IMR-90 (cell line): ENCODE measurements around the gene TPP1. TPM values are rescaled to one million over a fixed set of nuclear protein-coding genes. Genes with fewer than 3 reads are reported as not detected.

Experiments used
- ATAC-seq: fragments of 200-7000 bp; cut with Tn5 transposase; 2 replicates; pipeline ENCODE4 v1.9.1; 2020; ENCODE audit warnings: low read depth, mild to moderate bottlenecking, moderate library complexity
- BruUV-seq: library from RNA; stranded (reverse); fragments of 400-500 nt; replicated peaks from 2 replicates; lab custom pipeline; 2021; lab: Mats Ljungman, UMichigan
- CTCF ChIA-PET: fragments of 300-600 bp; formaldehyde crosslinking; extraction: SDS; loops from one replicate; lab custom pipeline; 2021; ENCODE audit warnings: antibody characterized with exemption; lab: Yijun Ruan, JAX
- POLR2A ChIA-PET: fragments of 300-600 bp; sonication (Branson Sonifier 250); formaldehyde crosslinking; loops from one replicate; lab custom pipeline; 2022; ENCODE audit warnings: antibody characterized with exemption; ENCODE audit not compliant: unreplicated experiment; lab: Charles Lee
- DNase-seq: peaks from one replicate; pipeline ENCODE4 v3.0.0; 2013
- H2AFZ ChIP-seq: replicated peaks from 2 replicates; pipeline ENCODE3; 2013; ENCODE audit warnings: low read length, mild to moderate bottlenecking; ENCODE audit not compliant: poor library complexity
- H2AK5ac ChIP-seq: 2 replicates; pipeline ENCODE4 v1.6.1; 2013; ENCODE audit warnings: low read depth, low read length, inconsistent platforms
- H2AK9ac ChIP-seq: replicated peaks from 2 replicates; pipeline ENCODE3; 2013; ENCODE audit warnings: mild to moderate bottlenecking, low read depth, low read length, moderate library complexity; ENCODE audit not compliant: poor library complexity
- H2BK120ac ChIP-seq: 2 replicates; pipeline ENCODE4 v1.6.1; 2013; ENCODE audit warnings: low read depth, low read length, inconsistent platforms
- H2BK15ac ChIP-seq: 3 replicates; pipeline ENCODE4 v1.6.1; 2013; ENCODE audit warnings: low read depth, low read length, inconsistent platforms
- H2BK20ac ChIP-seq: 2 replicates; pipeline ENCODE4 v1.6.1; 2013; ENCODE audit warnings: low read depth, mild to moderate bottlenecking, inconsistent platforms, low read length, moderate library complexity
- H2BK5ac ChIP-seq: 2 replicates; pipeline ENCODE4 v1.6.1; 2013; ENCODE audit warnings: mild to moderate bottlenecking, low read depth, low read length, inconsistent platforms; ENCODE audit not compliant: poor library complexity, severe bottlenecking
- H3K14ac ChIP-seq: replicated peaks from 2 replicates; pipeline ENCODE4 v1.6.1; 2013; ENCODE audit warnings: low read depth, low read length, inconsistent platforms
- H3K18ac ChIP-seq: 2 replicates; pipeline ENCODE4 v1.6.1; 2013; ENCODE audit warnings: low read depth, low read length, control low read depth
- H3K23ac ChIP-seq: 2 replicates; pipeline ENCODE4 v1.6.1; 2013; ENCODE audit warnings: low read depth, low read length, inconsistent platforms
- H3K27ac ChIP-seq: 2 replicates; pipeline ENCODE4 v1.5.1; 2013; ENCODE audit warnings: mild to moderate bottlenecking, control low read depth, low read length; ENCODE audit not compliant: insufficient read depth
- H3K27me3 ChIP-seq: 2 replicates; pipeline ENCODE4 v1.6.1; 2013; ENCODE audit warnings: low read length; ENCODE audit not compliant: control insufficient read depth, insufficient read depth
- H3K36me3 ChIP-seq: 2 replicates; pipeline ENCODE4 v1.6.1; 2013; ENCODE audit warnings: low read length, mixed read lengths; ENCODE audit not compliant: control insufficient read depth, insufficient read depth
- H3K4ac ChIP-seq: 2 replicates; pipeline ENCODE4 v1.6.1; 2013; ENCODE audit warnings: low read depth, low read length, inconsistent platforms
- H3K4me1 ChIP-seq: 2 replicates; pipeline ENCODE4 v1.6.1; 2013; ENCODE audit warnings: low read length, mixed read lengths; ENCODE audit not compliant: control insufficient read depth, insufficient read depth
- H3K4me2 ChIP-seq: 2 replicates; pipeline ENCODE4 v1.6.1; 2013; ENCODE audit warnings: low read depth, mild to moderate bottlenecking, control low read depth, low read length, moderate library complexity
- H3K4me3 ChIP-seq: 2 replicates; pipeline ENCODE4 v1.5.1; 2013; ENCODE audit warnings: low read depth, mild to moderate bottlenecking, control low read depth, low read length, moderate library complexity; ENCODE audit not compliant: insufficient read depth
- H3K56ac ChIP-seq: 2 replicates; pipeline ENCODE4 v1.6.1; 2013; ENCODE audit warnings: low read length, inconsistent platforms; ENCODE audit not compliant: insufficient read depth; ENCODE audit errors: extremely low read depth
- H3K79me1 ChIP-seq, 2 experiments: 2 replicates each; pipeline ENCODE4 v1.6.1; 2013; ENCODE audit warnings: low read length in 2 of 2, inconsistent platforms in 1 of 2, low read depth in 1 of 2
- H3K9ac ChIP-seq: 2 replicates; pipeline ENCODE4 v1.6.1; 2013; ENCODE audit warnings: low read depth, low read length, control low read depth
- H3K9me1 ChIP-seq: 2 replicates; pipeline ENCODE4 v1.6.1; 2013; ENCODE audit warnings: low read length, inconsistent platforms; ENCODE audit not compliant: insufficient read depth
- H3K9me3 ChIP-seq: 2 replicates; pipeline ENCODE4 v1.6.1; 2013; ENCODE audit warnings: low read length; ENCODE audit not compliant: control insufficient read depth, insufficient read depth
- H4K20me1 ChIP-seq: 2 replicates; pipeline ENCODE4 v1.6.1; 2013; ENCODE audit warnings: low read length, inconsistent platforms; ENCODE audit not compliant: insufficient read depth
- H4K5ac ChIP-seq: 2 replicates; pipeline ENCODE4 v1.6.1; 2013; ENCODE audit warnings: mild to moderate bottlenecking, low read depth, low read length, control low read depth
- H4K8ac ChIP-seq, 2 experiments: 2 replicates each; pipeline ENCODE4 v1.6.1; 2013; ENCODE audit warnings: low read depth in 2 of 2, low read length in 2 of 2, control low read depth in 1 of 2, inconsistent platforms in 1 of 2
- H4K91ac ChIP-seq: 2 replicates; pipeline ENCODE4 v1.6.1; 2013; ENCODE audit warnings: low read depth, low read length, inconsistent platforms; ENCODE audit not compliant: insufficient read depth
- CHD1 ChIP-seq: IDR thresholded peaks from 2 replicates; pipeline ENCODE4 v1.6.1; 2012; ENCODE audit warnings: low read depth, low read length, improper control_type of control experiment
- FOS ChIP-seq: fragments of 150-350 bp; IDR thresholded peaks from 2 replicates; pipeline ENCODE4 v1.6.1; 2016; ENCODE audit warnings: low read depth, low read length
- MXI1 ChIP-seq: IDR thresholded peaks from 2 replicates; pipeline ENCODE4 v1.6.1; 2012; ENCODE audit warnings: low read depth, mild to moderate bottlenecking, low read length, moderate library complexity, borderline replicate concordance
- RAD21 ChIP-seq: IDR thresholded peaks from 2 replicates; pipeline ENCODE4 v1.6.1; 2012; ENCODE audit warnings: low read length, improper control_type of control experiment
- RFX5 ChIP-seq: IDR thresholded peaks from 2 replicates; pipeline ENCODE4 v1.8.0; 2012; ENCODE audit warnings: low read depth, mild to moderate bottlenecking, low read length, moderate library complexity
- USF2 ChIP-seq: fragments of 150-350 bp; IDR thresholded peaks from 2 replicates; pipeline ENCODE4 v1.6.1; 2017; ENCODE audit warnings: mild to moderate bottlenecking, antibody characterized with exemption, low read length, low read depth
- WGBS, 2 experiments: methylation state at CpG; one replicate each; pipeline versions ENCODE4 v1.1.5 to v1.1.7; 2013; ENCODE audit warnings: missing lambda C conversion rate in 2 of 2; ENCODE audit not compliant: insufficient read length in 1 of 2; ENCODE audit errors: extremely low coverage in 2 of 2; 5-methylcytosine and 5-hydroxymethylcytosine counted together
- dilution Hi-C: fragments of 300-500 bp; cut with HindIII; formaldehyde crosslinking; loops from one replicate; pipeline ENCODE4 v1.14.3; 2018; ENCODE audit warnings: low sequenced_read_pairs; ENCODE audit not compliant: unreplicated experiment
- in situ Hi-C: fragments of 300-500 bp; cut with MboI; formaldehyde crosslinking; loops from 3 replicates; pipeline ENCODE4 v1.14.3; 2019; ENCODE audit warnings: low sequenced_read_pairs, inconsistent platforms, mixed read lengths
- intact Hi-C: fragments of 100-400 bp; cut with micrococcal nuclease; formaldehyde crosslinking; loops from 2 replicates; pipeline ENCODE4 v1.10.0; 2022
- polyA plus RNA-seq, 3 experiments: library from polyadenylated mRNA; depleted of rRNA; stranded (reverse); fragments of >200 nt; gene quantifications; 2 replicates each; pipeline ENCODE4 v1.2.3, GENCODE V29; 2012; ENCODE audit warnings: low replicate concordance in 1 of 3
- total RNA-seq: library from RNA; depleted of rRNA; stranded (reverse); fragments of >200 nt; gene quantifications from 2 replicates; pipeline ENCODE4 v1.2.3, GENCODE V29; 2012

The TPP1 gene
- total and polyA plus RNA-seq, 2 of the 4 experiments (the other 2 are of a cell fraction) = 33.5 to 108 TPM

- no peak overlapping the region for H2AFZ ChIP-seq
- no peak overlapping the region for H3K23ac ChIP-seq
- DNase-seq = no peak
- in situ Hi-C loops (no loop called here), intact Hi-C loops (no loop called here), dilution Hi-C loops (no loop called here)
- H3K4me3 ChIP-seq = no peak overlapping the region
- H2BK15ac ChIP-seq = no peak overlapping the region
- H3K4me1 ChIP-seq = no peaks in the 10 kb centered on the region
- no peak overlapping the region for H2AK5ac ChIP-seq
- no peak overlapping the region for H3K56ac ChIP-seq
- H4K91ac ChIP-seq = no peak overlapping the region
- no peak overlapping the region for H3K14ac ChIP-seq
- H2BK5ac ChIP-seq = no peak overlapping the region
- no peak overlapping the region for H4K8ac ChIP-seq
- no peak overlapping the region for H2BK20ac ChIP-seq
- 0 out of 2 replicates have a peak, but pooled peaks cover 1% of the 10 kb centered on the region for H3K36me3 ChIP-seq
- TF ChIP-seq RFX5 (no peak), RAD21 (no peak), CHD1 (no peak), USF2 (no peak), FOS (no peak), MXI1 (no peak)
- H3K27me3 ChIP-seq = no peaks in the 10 kb centered on the region
- H3K79me1 ChIP-seq = peaks cover 0 to 6% of the 10 kb centered on the region in 2 experiments; a peak in 2 of 4 replicates
- no peak overlapping the region for H3K4me2 ChIP-seq
- no peak overlapping the region for H2BK120ac ChIP-seq
- H3K9me1 ChIP-seq = peaks cover 10% of the 10 kb centered on the region; the same call in 1 of the 2 replicates
- peaks cover 2% of the 10 kb centered on the region; the same call in 1 of the 2 replicates for H3K9me3 ChIP-seq
- H4K5ac ChIP-seq = no peak overlapping the region
- WGBS, 2 experiments = no CpG with 5 or more reads among the region's 4 CpGs
- no TSS peak for BruUV-seq
- no peaks in the 10 kb centered on the region; the same call in 1 of the 2 replicates for H4K20me1 ChIP-seq
- POLR2A ChIA-PET = no interaction called here
- no peak for ATAC-seq
- no peak overlapping the region for H2AK9ac ChIP-seq
- no peak overlapping the region for H3K4ac ChIP-seq
- H3K18ac ChIP-seq = no peak overlapping the region
- no peak overlapping the region for H3K9ac ChIP-seq
- H3K27ac ChIP-seq = no peak overlapping the region
- CTCF ChIA-PET = no interaction called here
These were observed 34.7 kb downstream of the TPP1 start for GRCh38 chr11:6584528-6584927.
